Calu3 (cell line): Measurements from ENCODE around the gene GCSAM. TPM values are rescaled to one million over a fixed set of nuclear protein-coding genes. Genes with fewer than 3 reads are reported as not detected.

Source experiments
- BruUV-seq: library from RNA; stranded (reverse); fragments of 400-500 nt; replicated peaks from 2 replicates; lab custom pipeline; 2021; lab: Mats Ljungman, UMichigan
- CTCF ChIA-PET: fragments of 300-600 bp; sonication (Branson Sonifier 250); formaldehyde crosslinking; loops from one replicate; lab custom pipeline; 2022; ENCODE audit warnings: antibody characterized with exemption; lab: Charles Lee
- DNase-seq: peaks from one replicate; pipeline ENCODE4 v3.0.0; 2022
- H3K27ac Mint-ChIP-seq: one replicate; pipeline ENCODE4 v1.8.0; 2022; ENCODE audit warnings: mixed read lengths; ENCODE audit not compliant: unreplicated experiment
- H3K27me3 Mint-ChIP-seq: one replicate; pipeline ENCODE4 v1.8.0; 2022; ENCODE audit warnings: mixed read lengths; ENCODE audit not compliant: unreplicated experiment
- H3K36me3 Mint-ChIP-seq: one replicate; pipeline ENCODE4 v1.8.0; 2022; ENCODE audit warnings: mild to moderate bottlenecking, moderate library complexity, mixed read lengths; ENCODE audit not compliant: insufficient read depth, unreplicated experiment
- H3K4me1 Mint-ChIP-seq: one replicate; pipeline ENCODE4 v1.8.0; 2022; ENCODE audit warnings: mild to moderate bottlenecking, low read depth, mixed read lengths; ENCODE audit not compliant: unreplicated experiment
- H3K4me3 Mint-ChIP-seq: one replicate; pipeline ENCODE4 v1.8.0; 2022; ENCODE audit warnings: mild to moderate bottlenecking, low read depth, moderate library complexity, mixed read lengths; ENCODE audit not compliant: unreplicated experiment
- H3K9me3 Mint-ChIP-seq: one replicate; pipeline ENCODE4 v1.8.0; 2022; ENCODE audit warnings: low read depth, mixed read lengths; ENCODE audit not compliant: unreplicated experiment
- CTCF ChIP-seq: fragments of 200-600 bp; IDR thresholded peaks from one replicate; pipeline ENCODE4 v1.8.0; 2022; ENCODE audit warnings: antibody characterized with exemption; ENCODE audit not compliant: unreplicated experiment
- intact Hi-C: fragments of 100-400 bp; cut with micrococcal nuclease; formaldehyde crosslinking; loops from one replicate; pipeline ENCODE4 v1.10.0; 2022; ENCODE audit not compliant: unreplicated experiment
- total RNA-seq: library from RNA; stranded (reverse); gene quantifications from 2 replicates; pipeline ENCODE4 v1.2.3, GENCODE V29; 2022

Gene GCSAM
- total RNA-seq, 1 experiment from 2014 or later, result not detected

GRCh38 chr3:112092496-112093179 lies 40.4 kb downstream of the GCSAM start:
- no peak for TF ChIP-seq CTCF
- no peak for DNase-seq
- BruUV-seq, result no TSS peak
- Mint-ChIP-seq H3K27ac (peak overlapping the region; percentile 43), H3K36me3 (peaks cover 27% of the 10 kb centered on the region), H3K4me1 (peaks cover 85% of the 10 kb centered on the region), H3K9me3 (no peaks in the 10 kb centered on the region), H3K4me3 (peak overlapping the region; percentile 44), H3K27me3 (no peaks in the 10 kb centered on the region)
- CTCF ChIA-PET, result interaction anchor here (1.1 to 1.3 kb wide), 2 partner anchors 19 to 79 kb away, joined by 3 to 5 read pairs; no protein-coding TSS in a partner anchor
- intact Hi-C loops, result no loop called here

GRCh38 chr3:112090887-112091586 lies 42.0 kb downstream of the GCSAM start:
- peak overlapping the region; percentile 81 for H3K27ac Mint-ChIP-seq
- peaks cover 69% of the 10 kb centered on the region for H3K4me1 Mint-ChIP-seq
- peaks cover 43% of the 10 kb centered on the region for H3K36me3 Mint-ChIP-seq
- CTCF ChIA-PET, result no interaction called here
- H3K9me3 Mint-ChIP-seq, result no peaks in the 10 kb centered on the region
- TF ChIP-seq CTCF, result no peak
- H3K27me3 Mint-ChIP-seq, result no peaks in the 10 kb centered on the region
- DNase-seq, result peak; percentile 38
- intact Hi-C loops, result no loop called here
- peak overlapping the region; percentile 57 for H3K4me3 Mint-ChIP-seq
- BruUV-seq, result no TSS peak

GRCh38 chr3:112089956-112090886 lies 42.8 kb downstream of the GCSAM start:
- TF ChIP-seq CTCF, result no peak
- H3K27me3 Mint-ChIP-seq, result no peaks in the 10 kb centered on the region
- intact Hi-C loops, result no loop called here
- no peak for DNase-seq
- CTCF ChIA-PET, result interaction anchor here (0.5 to 1.3 kb wide), 4 partner anchors 44 to 139 kb away, joined by 3 to 5 read pairs (median 3); no protein-coding TSS in a partner anchor
- BruUV-seq, result no TSS peak
- H3K9me3 Mint-ChIP-seq, result no peaks in the 10 kb centered on the region
- H3K27ac Mint-ChIP-seq, result peak overlapping the region; percentile 81
- peaks cover 65% of the 10 kb centered on the region for H3K4me1 Mint-ChIP-seq
- peak overlapping the region; percentile 57 for H3K4me3 Mint-ChIP-seq
- H3K36me3 Mint-ChIP-seq, result peaks cover 40% of the 10 kb centered on the region

- Mint-ChIP-seq H3K4me1 (peaks cover 69% of the 10 kb centered on the region), H3K9me3 (no peaks in the 10 kb centered on the region), H3K27me3 (no peaks in the 10 kb centered on the region), H3K4me3 (peak overlapping the region; percentile 93), H3K36me3 (peaks cover 40% of the 10 kb centered on the region), H3K27ac (no peak overlapping the region)
- CTCF ChIA-PET, result interaction anchor here (0.7 to 1.3 kb wide), 2 partner anchors 46 to 159 kb away, joined by 3 read pairs; no protein-coding TSS in a partner anchor
- no TSS peak for BruUV-seq
- DNase-seq, result no peak
- intact Hi-C loops, result no loop called here
- TF ChIP-seq CTCF, result no peak
These were observed 44.1 kb downstream of the GCSAM start for GRCh38 chr3:112088944-112089343.
